NCI-H1048 (cell line): ENCODE data around the gene KRT3.

Source experiments
- DNase-seq: peaks from one replicate; lab custom pipeline; 2025; lab: John Stamatoyannopoulos, UW

KRT3 gene

DNA sequence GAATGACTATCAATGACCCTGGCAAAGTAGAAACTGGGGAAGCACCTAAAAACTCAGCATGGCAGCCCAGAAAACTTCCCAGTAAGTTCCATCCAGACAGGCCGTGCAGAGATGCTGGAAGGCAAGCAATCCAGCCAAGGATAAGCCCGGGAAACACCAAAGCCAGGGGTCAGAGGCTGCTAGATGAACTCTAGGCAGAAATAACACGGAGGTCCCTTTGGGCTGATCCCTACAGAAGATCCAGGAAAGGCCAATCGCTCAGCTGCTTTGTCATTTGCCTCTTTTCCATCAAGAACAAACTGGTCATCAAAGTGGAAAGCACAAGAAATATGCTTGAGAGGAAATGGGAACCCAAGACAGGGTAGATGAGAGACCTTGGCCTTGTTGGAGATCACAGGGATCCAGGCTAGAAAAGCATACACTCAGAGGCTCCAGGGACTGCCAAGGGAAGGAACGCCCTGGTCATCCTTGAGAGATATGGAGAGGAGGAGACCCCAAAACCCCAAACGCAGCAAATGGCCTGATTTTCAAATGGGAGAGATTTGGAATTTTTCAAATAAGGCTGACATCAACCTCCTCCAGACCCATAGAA lies 31.7 kb upstream of the KRT3 start:
- DNase-seq, result no peak

DNA sequence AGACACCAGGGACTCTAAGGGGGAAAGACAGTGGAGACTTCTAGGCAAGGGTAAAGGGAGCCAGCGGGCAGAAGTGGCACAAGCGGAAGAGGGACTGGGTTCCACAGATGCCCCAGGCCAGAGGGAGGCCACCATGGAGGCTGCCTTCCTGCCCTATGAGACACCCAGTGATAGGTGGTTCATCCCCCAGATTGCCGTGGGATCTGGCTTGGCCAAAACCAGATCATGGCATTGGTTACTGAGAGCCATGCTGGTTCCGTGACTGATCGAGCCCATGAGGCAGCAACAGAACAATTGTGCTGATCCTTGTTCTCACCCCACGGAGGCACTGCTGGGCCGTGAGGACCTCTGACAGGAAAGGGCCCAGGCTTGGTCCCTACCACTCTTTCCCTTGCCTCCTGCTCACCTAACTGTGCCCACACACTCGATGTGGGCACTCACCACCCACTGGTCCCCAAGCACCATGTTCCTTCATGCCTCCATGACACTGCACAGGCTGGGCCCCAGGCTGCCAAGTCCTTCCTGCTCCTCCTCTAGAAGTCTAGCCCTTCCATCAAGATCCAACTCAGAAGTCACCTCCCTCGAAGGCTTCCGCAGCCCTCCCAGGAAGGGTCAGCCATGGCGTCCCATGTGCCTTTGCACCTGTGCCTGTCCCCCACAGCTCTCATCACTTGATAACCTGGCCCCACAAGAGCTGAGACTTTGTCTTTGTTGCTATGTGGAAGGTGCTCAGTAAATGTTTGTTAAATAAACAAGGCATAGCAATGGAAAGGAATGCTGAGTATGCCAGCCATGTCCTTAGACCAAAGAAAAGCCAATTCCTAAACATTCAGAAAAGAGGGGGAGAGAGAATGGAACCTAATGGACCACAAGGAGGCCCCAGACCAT lies 30.9 kb upstream of the KRT3 start:
- DNase-seq, result no peak

DNA sequence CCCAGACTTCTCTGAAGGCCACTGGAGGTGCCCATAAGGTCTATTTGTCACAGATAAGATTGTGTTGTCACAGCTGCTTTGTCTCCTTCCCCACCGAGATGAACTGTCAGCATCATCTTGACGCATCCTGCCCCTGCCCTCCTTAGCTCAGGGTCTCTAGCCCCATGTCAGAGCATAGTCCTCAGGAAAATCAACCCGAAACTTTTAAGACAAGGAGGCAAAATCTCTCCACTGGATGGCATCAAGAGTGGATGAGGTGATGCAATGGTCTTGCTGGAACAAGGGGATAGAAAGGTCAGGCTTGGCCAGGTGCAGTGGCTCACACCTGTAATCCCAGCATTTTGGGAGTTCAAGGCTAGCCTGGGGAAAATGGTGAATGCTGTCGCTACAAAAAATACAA lies 30.0 kb upstream of the KRT3 start:
- no peak for DNase-seq

DNA sequence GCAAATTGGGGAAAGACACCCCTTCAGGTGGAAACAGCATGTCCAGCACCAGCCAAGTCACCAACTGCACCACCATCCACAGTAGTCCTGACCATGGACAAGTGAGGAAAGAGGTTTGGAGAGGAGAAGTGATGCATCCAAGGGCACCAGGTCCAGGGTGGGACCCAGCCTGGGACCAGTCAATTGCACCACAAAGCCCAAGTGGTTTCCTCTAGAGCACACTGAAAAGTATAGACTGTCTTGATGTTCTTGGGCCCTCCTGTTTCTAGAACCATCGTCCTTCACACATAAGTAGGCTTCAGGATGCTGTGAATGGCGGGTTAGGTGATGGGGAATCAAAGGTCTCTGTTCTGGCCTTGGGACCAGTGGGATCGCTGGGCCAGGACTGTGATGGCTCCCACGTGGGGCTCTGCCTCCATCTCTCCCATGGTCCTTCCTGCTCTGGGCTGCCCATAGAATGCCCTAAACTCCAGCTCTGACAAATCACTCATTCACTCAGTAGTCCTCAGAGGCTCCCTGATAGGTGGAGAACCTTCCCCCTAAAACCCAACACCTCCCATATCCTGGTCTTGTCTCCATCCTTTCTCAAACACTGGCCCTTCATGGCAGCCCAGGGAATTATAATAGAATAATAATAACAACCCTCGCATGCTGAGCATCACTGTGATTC lies 29.0 kb upstream of the KRT3 start:
- no peak for DNase-seq

DNA sequence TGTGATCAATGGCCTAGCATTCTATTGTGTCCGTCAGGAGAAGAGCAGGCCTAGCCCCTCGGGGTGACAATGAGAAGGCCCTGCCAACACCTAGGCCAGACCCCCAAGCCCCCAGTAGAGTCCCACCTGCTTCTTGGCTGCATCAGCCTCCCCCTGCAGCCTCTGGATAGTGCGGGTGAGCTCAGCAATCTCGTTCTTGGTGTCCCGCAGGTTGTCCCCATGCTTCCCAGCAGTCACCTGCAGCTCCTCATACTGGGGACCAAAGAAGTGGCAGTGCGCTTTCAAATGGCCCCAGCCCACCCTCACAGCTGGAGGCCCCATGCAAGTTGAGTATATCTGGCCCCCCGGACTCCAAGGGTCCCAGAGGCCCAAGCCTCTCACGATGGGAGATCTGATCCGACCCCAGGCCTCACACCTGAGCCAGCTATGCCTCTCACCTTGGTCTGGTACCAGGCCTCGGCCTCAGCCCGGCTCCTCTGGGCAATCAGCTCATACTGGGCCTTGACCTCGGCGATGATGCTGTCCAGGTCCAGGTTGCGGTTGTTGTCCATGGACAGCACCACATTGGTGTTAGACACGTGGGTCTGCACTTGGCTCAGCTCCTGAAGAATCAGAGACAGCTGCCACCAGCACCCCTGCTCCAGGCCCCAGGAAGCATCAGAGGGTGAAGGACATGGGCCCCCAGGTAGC lies 28.0 kb upstream of the KRT3 start:
- DNase-seq, result no peak

- no peak for DNase-seq
Measured at GRCh38 chr12:52822771-52823510, 27.0 kb upstream of the KRT3 start.

DNA sequence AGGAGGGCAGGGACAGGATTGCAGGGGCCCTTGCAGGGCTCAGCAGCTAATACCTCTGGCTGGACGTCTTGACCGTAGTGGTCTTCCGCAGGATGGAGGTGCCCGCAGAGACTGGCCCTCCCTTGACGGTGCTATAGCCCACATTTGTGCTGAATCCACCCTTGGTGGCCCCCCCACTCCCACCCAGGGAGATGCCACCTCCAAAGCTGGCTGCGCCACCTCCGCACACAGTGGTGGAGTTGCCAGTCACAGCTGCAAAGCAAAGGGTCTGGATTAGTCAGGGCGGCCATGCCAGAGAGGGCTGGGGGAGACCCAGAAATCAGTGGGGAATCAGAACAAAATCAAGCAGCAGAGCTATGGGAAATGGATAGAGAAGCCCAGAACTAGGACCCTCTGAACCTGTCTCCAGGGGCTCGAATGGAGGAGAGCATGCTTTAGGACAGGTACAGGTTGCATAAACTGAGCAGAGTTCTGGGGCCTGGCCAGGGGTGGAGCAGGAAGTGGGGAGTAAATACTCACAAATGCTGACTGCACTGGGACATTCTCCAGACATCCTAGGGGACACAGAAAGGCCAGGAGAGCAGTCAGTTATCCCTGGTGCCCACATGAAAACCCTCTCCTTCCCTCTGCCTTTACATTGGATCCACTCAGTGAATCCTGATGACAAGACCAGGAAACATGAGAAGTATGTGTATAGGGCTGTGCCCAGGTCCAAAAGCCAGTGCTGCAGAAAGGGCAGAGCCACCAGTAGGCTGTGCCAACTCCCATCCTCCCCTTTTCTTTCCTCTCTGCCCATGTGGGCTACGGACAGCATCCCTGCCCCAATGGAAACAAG lies 26.1 kb upstream of the KRT3 start:
- DNase-seq, result no peak

GRCh38 chr12:52821071-52821730 lies 25.3 kb upstream of the KRT3 start:
- DNase-seq, result no peak

- no peak for DNase-seq
Measured at GRCh38 chr12:52820521-52820920, 24.6 kb upstream of the KRT3 start.

- DNase-seq, result no peak
Measured at GRCh38 chr12:52819731-52820510, 24.0 kb upstream of the KRT3 start.

- no peak for DNase-seq
Measured at GRCh38 chr12:52818887-52819420, 23.0 kb upstream of the KRT3 start.

- DNase-seq, result no peak
Measured at GRCh38 chr12:52818388-52818787, 22.5 kb upstream of the KRT3 start.

DNA sequence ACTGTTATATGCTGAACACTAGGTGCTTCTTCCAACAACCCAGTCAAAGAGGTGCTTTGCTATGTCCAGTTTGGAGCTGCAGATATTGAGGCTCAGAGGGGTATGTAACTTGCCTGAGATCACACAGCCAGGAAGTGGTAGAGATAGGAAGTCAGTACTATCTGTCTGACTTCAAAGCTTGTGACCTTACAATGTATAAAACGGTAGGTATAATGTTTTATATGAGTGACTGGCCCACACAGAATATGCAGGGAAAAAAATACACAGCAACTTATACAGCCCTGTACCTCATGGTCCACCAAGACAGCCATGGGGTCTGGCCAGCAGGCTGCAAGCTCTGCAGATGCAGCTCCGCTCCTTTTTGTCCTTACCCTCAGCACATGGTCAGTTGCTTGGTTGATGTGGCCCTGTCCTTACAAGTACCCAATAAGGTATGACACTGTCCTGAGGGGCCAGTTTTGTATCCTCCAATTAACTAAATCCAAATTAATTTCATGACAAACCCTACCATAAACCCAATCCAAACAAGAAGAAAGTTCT lies 21.9 kb upstream of the KRT3 start:
- DNase-seq, result no peak

GRCh38 chr12:52817003-52817698 lies 21.2 kb upstream of the KRT3 start:
- no peak for DNase-seq

GRCh38 chr12:52815676-52816588 lies 20.0 kb upstream of the KRT3 start:
- DNase-seq, result no peak

- no peak for DNase-seq
Measured at GRCh38 chr12:52815161-52815560, 19.2 kb upstream of the KRT3 start.

- no peak for DNase-seq
Measured at GRCh38 chr12:52814710-52815155, 18.8 kb upstream of the KRT3 start.
